Midbrain (tissue), 1 donor: Measurements from ENCODE around the gene IL31RA.
"Not testable (repeated sequence)": the region's sequence is repeated elsewhere in the genome, so short reads cannot be mapped to it uniquely, and the experiment has no call there.

Experiments used
- DNase-seq: peaks from one replicate; lab custom pipeline; 2025; lab: John Stamatoyannopoulos, UW

Gene IL31RA

DNA sequence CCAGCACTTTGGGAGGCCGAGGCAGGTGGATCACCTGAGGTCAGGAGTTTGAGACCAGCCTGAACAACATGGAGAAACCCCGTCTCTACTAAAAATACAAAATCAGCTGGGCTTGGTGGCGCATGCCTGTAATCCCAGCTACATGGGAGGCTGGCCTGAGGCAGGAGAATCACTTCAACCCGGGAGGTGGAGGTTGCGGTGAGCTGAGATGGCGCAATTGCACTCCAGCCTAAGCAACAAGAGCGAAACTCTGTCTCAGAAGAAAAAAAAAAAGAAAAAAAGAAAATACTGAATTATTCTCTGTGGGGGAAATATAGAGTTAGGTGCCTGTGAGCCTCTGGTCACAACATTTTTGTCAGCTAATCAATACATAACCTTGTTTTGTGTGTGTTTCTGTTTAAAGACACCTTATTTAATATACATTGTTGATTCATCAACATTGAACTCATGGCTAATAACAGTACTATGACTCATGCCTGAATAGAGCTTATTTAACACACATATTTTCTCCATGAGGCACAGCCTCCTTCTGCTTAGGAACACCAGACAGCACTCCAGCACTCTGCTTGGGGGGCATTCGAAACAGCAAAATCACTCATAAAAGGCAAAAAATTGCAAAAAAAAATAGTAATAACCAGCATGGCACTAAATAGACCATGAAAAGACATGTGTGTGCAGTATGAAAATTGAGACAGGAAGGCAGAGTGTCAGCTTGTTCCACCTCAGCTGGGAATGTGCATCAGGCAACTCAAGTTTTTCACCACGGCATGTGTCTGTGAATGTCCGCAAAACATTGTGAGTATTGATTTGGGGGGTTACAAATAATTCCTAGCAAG lies at the start of gene IL31RA:
Gene IL31RA, plus strand, starts transcription at position 519 of the 836 bp plus-strand sequence. Its CDS starts 214 bp downstream, at position 733.
- DNase-seq = no peak

DNA sequence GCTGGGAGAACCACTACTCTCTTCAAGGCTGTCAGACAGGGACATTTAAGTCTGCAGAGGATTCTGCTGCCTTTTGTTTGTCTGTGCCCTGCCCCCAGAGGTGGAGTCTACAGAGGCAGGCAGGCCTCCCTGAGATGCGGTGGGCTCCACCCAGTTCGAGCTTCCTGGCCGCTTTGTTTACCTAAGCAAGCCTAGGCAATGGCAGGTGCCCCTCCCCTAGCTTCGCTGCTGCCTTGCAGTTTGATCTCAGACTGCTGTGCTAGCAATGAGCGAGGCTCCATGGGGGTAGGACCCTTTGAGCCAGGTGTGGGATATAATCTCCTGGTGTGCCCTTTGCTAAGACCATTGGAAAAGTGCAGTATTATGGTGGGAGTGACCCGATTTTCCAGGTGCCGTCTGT lies 42.3 kb upstream of the IL31RA start:
- not testable (repeated sequence) for DNase-seq

GRCh38 chr5:55815939-55816338 lies 35.2 kb upstream of the IL31RA start:
- not testable (repeated sequence) for DNase-seq

DNA sequence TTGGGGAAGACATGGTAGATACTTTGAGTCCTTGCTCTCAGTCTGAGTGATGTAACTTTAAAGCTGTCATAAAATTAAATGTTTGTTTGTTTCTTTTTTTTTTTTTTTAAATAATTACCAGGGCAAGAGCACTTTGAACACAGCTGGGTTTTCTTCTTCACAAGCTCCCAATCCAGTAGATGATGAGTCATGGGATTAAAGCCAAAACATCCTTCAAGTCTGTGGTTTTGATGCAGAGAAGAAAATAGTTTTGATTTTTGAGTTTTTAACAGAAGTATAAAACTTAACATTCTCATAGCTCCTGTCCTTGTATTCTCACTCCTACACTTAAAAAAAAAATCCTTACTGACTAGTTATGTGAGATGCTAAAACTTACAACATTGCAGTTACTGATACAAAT lies 34.8 kb upstream of the IL31RA start:
- DNase-seq = no peak

DNA sequence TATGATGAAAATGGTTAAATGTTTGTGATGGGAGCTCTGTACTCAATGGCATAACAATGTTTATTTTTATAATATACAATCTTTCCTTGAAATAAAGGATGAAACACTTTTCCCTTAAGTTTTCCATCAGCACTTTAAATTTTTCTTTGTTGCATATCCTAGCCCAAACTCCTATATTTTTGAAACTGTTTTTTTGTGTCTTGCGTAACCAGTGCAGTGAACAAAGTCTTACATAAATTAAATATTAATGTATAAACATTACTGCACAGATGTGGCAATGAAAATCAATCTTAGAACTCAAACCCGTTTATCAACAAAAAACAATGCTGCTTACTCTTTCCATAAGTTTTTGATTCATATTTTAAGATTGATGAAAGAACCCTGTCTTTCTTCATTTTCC lies 34.1 kb upstream of the IL31RA start:
- no peak for DNase-seq

GRCh38 chr5:55820488-55820887 lies 30.7 kb upstream of the IL31RA start:
- DNase-seq = no peak

DNA sequence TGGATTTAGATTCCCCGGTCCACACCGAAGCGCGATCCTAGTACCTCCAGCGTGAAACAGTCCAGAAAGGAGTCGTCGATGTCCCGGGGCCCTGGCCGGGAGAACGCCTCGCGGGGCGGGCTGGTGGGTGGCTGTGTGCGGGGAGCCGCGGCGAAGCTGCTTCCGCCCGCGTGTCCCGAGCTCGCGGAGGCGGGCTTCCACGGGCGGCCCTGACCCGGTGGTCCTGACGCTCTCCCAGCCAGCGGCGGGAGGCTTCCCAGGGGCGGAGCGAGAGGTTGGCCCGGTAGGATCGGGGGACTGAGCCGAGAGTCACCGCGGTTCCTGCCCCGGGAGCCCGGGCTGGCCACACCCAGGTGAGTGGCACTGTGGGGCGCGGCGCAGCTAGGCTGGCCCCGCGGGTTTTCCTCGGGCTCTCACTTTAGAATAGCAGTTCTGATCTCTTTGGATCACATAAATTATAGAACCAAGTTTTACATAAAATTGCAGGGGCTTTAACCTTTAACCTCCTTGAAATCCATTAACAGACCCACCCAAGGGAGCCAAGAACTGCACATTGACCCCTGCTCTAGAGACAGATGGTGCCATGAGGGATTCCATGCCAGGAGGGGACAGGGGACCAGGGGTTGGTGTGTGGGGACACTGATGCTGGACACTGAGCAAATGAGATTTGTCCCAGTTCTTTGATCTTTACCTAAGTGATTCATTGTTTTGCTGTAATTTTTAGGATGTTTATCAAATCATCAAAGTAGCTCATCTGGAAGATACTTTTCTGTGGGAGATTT lies 29.2 kb upstream of the IL31RA start:
- DNase-seq = no peak

GRCh38 chr5:55823151-55823796 lies 27.9 kb upstream of the IL31RA start:
- DNase-seq = no peak

DNA sequence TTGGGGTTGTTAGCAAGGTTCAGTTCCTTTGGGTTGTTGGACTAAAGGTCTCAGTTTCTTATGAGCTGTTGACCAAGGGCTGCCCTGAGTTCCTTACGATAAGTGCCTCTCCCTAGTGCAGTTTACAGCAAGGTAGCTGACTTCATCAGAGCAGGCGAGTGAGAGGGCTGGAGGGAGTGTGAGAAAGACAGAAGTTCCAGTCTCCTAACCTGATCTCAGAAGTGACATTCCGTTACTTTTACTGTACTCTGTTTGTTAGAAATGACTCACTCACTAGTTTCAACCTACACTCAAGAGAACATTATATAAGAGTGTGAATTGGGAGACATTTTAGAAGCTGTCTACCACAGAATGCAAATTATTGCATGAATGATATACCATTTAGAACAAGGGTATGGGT lies 21.2 kb upstream of the IL31RA start:
- no peak for DNase-seq

DNA sequence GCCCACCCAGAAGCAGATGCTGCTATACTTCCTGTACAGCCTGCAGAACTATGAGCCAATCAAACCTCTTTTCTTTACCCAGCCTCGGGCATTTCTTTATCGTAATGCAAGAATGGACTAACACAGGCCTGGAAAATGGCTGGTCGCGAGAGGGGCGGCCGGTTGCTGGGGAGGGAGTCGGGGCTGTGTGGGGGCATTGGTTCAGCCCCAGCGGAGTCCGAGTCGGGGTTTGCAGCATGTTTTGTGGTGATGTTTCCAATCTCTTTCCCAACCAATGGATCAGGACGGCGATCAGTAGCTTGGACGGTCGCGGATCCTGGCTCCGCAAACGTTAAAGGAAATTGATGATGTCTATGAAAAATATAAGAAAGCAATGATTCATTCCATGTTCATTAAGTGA lies 18.7 kb upstream of the IL31RA start:
- no peak for DNase-seq

GRCh38 chr5:55836191-55836590 lies 15.0 kb upstream of the IL31RA start:
- no peak for DNase-seq

DNA sequence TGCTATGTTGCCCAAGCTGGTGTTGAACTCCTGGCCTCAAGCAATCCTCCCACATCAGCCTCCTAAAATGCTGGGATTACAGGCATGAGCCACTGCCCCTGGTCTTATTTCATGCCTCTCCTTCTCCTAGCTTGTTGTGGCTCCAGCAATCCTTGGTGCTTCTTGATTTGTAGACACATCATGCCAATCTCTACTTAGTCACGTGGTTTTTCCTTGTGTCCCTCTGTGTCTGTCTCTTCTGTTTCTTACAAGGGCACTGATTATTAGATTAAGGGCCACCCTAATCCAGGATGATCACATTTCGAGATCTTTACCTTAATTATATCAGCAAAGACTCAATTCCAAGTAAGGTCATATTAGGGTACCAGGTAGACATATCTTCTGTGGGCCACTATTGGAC lies 9.2 kb upstream of the IL31RA start:
- DNase-seq = no peak

DNA sequence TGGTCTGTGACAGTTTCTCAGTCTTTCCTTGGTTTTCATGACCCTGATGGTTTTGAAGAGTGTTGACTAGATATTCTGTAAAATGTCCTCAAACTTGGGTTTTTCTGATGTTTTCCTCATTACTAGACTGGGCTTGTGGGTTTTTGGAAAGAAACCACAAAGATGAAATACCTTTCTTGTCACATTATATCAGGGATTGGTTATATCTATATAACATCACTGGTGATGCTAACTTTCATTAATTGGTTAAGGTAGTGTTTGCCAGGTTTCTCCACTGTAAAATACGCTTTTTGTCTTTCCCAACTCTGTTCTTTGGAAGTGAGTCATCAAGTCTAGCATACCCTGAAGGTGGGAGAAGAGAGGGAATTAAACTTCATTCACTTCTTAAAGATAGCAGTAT lies 3.3 kb upstream of the IL31RA start:
- DNase-seq = no peak

DNA sequence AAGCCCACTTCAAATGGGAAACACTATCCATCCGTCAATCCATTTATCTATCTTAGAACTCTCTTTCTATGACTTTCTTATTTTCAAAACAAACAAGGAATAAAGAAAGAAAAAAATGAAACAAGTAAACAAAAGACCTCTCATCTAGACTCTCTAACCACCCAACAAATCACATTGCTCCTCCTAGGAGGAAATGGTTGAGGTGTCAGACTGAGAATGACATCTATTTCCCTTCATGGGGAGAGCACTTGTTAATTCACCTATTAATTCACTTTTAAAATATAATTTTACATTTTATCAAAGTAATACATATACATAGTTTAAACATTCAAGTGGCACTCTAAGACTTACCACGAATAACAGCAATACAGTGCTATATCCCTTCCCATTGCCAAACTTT lies 2.4 kb upstream of the IL31RA start:
- DNase-seq = no peak

GRCh38 chr5:55851675-55851979 lies 470 bp downstream of the IL31RA start:
- DNase-seq = no peak

GRCh38 chr5:55852503-55852902 lies 1.3 kb downstream of the IL31RA start:
- no peak for DNase-seq

GRCh38 chr5:55853041-55853670 lies 2.0 kb downstream of the IL31RA start:
- DNase-seq = no peak

DNA sequence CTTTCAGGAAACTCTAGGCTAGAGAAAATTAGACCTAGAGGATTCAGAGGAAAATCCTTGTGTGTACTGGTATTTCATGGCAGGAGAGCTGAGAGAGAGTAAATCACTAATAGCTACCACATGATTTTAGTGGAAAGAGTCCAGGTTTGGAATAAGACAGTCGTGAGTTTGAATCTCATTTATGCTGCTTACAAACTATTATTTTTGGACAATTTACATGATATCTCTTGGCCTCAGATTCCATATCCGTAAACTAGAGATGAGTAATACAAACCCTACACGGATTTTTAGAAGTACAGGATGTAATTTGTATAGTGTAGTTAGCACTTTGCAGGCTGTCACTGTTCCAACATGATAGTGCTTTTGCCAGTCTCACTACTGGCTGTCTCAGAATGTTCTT lies 2.7 kb downstream of the IL31RA start:
- DNase-seq = no peak

- DNase-seq = no peak
Observed at GRCh38 chr5:55855509-55855908, 4.4 kb downstream of the IL31RA start.

DNA sequence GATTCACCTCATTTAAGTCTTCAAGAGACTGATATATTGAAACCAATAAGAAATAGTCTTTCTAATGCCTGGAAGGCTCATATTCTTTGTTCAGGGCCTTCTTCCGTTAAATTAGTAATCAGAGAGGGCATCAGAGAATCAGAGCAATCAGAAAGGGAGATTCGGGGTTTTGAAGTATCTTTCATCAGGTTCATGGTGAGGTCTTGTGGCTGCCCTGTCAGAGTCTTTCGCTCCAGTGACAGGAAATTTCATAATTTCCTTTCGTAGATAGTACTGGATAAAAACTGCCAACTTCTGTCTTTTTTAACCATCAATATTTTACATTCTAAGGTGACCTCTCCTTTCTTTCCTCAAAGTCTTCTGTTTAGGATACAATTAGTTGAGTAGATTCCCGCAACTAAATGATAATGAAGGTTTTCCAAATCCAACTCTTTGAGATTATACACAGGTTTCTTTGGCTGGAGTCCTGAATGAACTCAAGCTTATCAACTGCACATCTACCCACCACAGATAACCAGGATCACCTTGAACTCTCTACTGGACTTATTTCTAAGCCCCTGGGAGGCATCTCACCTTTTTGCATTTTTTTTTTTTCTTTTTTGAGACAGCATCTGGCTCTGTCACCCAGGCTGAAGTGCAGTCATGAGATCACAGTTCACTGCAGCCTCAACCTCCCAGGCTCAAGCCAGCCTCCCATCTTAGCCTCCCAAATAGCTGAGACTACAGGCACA lies 5.5 kb downstream of the IL31RA start:
- DNase-seq = no peak

DNA sequence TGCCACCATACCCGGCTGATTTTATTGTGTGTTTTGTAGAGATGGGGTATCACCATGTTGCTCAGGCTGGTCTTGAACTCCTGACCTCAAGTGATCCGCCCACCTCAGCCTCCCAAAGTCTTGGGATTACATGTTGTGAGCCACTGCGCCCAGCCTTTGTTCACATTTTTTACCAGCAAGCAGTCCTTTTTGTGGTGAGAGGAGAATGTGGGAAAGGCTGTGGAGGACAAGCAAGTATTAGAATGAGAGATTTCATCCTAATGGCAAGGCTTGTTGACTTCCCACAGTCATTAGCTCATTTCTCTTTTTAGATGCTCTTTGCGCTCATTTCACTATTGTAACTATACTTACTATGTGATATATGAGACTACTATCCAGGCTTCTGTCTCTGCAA lies 6.1 kb downstream of the IL31RA start:
- DNase-seq = no peak

- no peak for DNase-seq
Observed at GRCh38 chr5:55858104-55858503, 6.9 kb downstream of the IL31RA start.
